Suprapubic skin (tissue), 4 donors: ENCODE measurements around the gene SPATA13.

Source experiments
- CTCF ChIP-seq, 2 donors: fragments of 200-600 bp in 1 of 2; fragments of 450-650 bp in 1 of 2; sonication (generic) in 1 of 2; IDR thresholded peaks; one replicate each; pipeline ENCODE4 v1.5.1; 2016 to 2019; ENCODE audit warnings: antibody characterized with exemption in 2 of 2, mild to moderate bottlenecking in 1 of 2, moderate library complexity in 1 of 2
- EP300 ChIP-seq: sonication (generic); formaldehyde crosslinking; IDR thresholded peaks from one replicate; pipeline ENCODE4 v1.6.1; 2017; ENCODE audit warnings: antibody characterized with exemption
- POLR2A ChIP-seq, 2 donors: fragments of 450-650 bp; IDR thresholded peaks; one replicate each; pipeline ENCODE4 v1.6.1; 2017; ENCODE audit warnings: antibody characterized with exemption in 2 of 2, mild to moderate bottlenecking in 2 of 2, moderate library complexity in 2 of 2
- POLR2AphosphoS5 ChIP-seq, 3 donors: sonication (generic); formaldehyde crosslinking; IDR thresholded peaks; one replicate each; pipeline ENCODE4 v1.6.1; 2017; ENCODE audit warnings: antibody characterized with exemption in 3 of 3

GRCh38 chr13:24112791-24113190 is 47.7 kb upstream of the SPATA13 start:
- TF ChIP-seq CTCF (IDR thresholded peaks at IDR 0.05) (no peak), POLR2A (IDR thresholded peaks at IDR 0.05) (no peak), POLR2AphosphoS5 (IDR thresholded peaks at IDR 0.05) (no peak), EP300 (no peak)
